SKM-1 treated with dmso at 0.1 percent for 144 hours (cell line): ENCODE results near the gene BABAM2.
"Not testable (repeated sequence)": the region's sequence is repeated elsewhere in the genome, so short reads cannot be mapped to it uniquely, and the experiment has no call there.

Experiments used
- DNase-seq: peaks from one replicate; lab custom pipeline; 2025; ENCODE audit not compliant: unreplicated experiment; lab: John Stamatoyannopoulos, UW

The BABAM2 gene

DNA sequence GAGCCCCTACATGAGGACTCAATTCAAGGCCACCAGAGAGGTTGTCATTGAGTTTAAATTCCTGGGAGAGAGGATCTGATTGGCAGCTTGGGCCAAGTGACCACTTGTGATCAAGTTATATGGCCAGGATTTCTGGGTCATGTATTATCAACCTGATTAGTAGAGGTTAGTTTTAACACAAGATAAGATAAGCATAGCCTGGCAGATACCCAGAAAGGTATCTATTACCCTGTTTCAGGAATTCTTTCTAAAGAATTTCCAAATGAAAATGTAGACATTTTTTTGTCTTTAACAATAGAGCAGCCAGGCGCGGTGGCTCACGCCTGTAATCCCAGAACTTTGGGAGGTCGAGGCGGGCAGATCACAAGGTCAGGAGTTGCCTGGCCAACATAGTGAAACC, 50.5 kb downstream of the BABAM2 start:
- DNase-seq: no peak

DNA sequence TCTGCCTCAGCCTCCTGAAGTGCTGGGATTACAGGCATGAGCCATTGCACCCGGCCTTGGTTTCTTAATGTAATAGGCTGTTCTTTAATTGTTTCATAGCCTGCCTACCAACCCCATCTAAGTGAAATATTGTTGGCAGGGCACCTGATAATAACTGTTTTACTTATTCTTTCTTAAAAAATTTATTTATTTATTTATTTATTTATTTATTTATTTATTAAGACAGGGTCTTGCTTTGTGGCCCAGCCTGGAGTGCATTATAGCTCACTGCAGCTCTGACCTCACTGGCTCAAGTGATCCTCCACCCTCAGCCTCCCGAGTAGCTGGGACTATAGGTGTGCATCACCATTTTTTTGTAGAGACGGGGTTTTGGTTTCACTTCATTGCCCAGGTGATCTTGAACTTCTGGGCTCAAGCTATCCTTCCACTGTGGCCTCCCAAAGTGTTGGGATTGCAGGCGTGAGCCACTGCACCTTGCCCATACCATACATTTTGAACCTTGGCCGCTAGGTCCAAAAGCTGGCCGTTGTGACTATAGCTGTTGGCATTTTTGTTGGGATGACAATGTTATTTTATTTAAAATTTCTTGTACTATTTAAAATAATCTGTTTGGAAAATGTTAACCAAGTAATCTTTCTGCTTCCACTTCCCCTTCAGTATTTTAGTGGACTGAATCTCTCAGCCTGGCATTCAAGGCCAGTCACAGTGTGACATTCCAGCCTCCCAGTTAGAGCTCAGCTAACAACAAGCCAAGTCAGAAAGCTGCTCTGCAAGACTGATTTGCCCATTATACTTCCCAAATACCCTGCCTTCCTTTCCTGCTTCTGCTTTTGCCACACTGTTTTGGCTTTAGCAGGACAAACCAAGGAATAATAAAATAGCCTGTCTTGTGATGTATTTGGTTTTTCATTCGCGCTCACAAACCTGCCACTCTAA, 52.4 kb downstream of the BABAM2 start:
- no peak for DNase-seq

GRCh38 chr2:27946530-27947060, 56.1 kb downstream of the BABAM2 start:
- no peak for DNase-seq

DNA sequence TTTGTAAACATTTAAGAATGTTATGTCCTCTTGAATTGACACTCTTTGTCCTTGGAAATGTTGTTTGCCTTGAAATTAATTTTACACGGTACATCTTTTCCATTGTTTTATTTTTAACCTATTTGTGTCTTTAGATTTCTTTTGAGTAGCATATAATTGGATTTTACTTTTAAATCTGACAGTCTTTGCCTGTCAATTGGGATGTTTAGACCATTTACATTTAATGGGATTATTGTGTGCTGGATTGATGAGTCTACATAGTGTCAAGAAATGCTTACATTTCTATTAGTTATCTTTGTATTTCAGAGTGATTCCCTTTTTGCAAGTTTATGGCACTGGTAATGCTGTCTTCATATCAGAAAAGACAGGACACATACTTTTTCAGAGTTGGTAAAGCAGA, 61.5 kb downstream of the BABAM2 start:
- no peak for DNase-seq

- DNase-seq: no peak
Observed at GRCh38 chr2:27953077-27953476, 62.5 kb downstream of the BABAM2 start.

- no peak for DNase-seq
Observed at GRCh38 chr2:27954221-27954673, 63.7 kb downstream of the BABAM2 start.

DNA sequence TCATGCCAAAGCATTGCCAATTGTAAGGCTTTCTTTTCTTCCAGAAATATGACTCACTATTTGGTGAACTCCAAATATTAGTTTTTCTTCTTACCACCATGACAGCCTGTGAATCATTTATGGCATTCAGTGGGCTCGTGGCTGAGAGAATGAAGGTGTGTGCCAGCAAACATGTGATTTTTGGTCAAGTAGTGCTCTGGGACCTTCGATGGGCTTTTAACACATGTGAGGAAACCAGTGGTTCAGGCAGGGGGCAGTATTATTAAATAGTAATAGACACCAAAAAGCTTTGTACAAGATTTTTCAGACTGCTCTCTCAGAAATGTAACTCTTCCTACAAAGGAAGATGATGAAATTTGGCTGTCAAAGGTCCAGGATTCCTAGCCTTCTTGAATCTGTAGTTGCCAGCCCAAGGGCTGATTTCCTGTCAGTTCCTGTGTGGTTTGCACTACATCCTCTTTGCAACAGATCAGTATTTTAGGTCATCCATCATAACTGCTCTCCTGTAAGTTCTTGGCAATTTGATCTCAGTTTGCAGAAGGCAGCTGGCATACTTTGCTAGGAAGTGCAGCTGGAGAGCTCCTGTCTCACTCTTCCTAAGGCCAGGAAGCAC, 64.3 kb downstream of the BABAM2 start:
- peak; percentile 93 for DNase-seq

DNA sequence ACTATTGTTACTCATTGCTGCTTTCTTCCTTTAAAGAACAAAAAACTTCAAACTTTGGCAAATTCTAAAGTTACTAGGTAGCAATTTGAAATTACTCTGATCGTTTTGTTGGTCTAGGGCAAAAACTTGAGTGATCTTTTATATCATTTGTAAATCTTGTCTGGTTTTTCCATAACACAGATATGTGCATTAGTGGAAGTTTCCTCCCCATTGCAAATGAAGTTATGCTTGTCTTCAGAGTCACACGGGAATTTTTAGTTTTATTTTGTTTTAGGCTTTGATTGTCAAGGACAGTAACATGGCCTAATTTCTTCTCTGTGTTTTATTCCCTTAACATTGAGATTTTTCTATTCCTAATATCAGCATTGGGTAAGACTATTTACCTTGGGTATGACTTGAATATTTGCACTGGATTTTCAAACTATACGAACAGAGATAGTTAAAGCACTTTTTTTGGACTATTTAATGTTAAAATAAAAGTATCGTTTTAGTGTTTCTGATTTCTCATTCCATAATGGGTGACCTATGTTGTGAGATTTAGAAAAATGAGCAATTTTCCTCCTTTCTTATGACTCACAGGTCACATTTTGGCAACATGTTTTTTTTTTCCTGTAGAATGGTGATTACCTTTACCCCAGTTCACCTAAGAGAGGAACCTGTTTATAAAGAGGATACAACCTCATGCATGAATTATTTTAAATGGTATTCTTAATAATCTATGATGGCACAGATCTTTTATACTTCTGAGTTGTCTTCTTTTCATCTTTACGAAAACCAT, 65.0 kb downstream of the BABAM2 start:
- DNase-seq: no peak

DNA sequence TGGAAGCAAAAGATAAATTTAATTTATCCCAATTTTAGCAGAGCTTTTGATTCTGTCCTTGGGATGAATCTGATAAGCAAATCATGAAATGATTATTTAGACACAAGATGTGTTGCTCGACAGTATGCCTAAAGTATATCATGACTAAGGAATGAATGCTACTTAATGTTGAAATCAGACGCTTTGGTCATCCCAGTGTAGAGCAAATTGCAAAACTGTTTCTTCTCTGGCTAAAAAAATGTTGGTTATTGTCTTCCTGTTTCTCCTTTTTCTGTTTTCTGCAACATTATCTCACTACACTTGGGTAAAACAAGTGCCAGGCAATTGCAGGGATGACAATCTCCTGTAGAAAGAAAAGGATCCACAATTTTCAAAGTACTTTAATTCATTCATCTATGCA, 66.4 kb downstream of the BABAM2 start:
- DNase-seq: peak; percentile 82

GRCh38 chr2:27958711-27959378, 68.3 kb downstream of the BABAM2 start:
- no peak for DNase-seq

- peak; percentile 67 for DNase-seq
Observed at GRCh38 chr2:27959496-27959895, 69.0 kb downstream of the BABAM2 start.

- no peak for DNase-seq
Observed at GRCh38 chr2:27960237-27960912, 69.8 kb downstream of the BABAM2 start.

DNA sequence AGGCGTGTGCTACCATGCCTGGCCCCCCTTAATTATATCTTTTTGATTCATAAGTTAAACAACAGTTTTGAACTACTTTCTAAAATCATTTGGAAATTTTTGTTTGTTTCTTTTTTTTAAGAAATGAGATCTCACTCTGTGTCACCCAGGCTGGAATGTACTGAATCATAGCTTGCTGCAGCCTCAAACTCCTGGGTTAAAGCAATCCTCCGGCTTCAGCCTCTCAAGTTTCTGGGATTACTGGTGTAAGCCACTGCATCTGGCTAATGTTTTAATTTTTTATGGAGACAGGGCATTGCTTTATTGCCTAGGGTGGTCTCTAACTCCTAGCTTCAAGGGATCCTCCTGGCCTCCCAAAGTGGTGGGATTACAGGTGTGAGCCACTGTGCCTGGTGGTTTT, 71.5 kb downstream of the BABAM2 start:
- DNase-seq: no peak

DNA sequence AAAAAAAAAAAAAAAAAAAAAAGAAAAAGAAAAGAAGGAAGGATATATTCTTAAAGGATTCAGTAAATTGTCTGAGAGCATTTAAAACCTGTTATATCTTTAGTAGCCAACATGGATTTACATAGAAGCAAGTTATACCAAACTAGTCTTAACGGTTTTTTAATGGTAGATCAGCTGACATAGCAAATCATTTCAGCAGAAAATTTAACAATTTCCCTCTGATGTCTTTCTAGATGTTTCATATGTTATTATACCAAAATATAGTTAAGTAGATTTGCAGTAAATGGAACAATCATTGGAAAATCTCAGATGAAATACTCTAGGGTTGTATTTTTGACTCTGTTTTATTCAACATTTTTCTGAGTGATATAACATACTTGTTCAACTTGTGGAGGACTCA, 72.9 kb downstream of the BABAM2 start:
- DNase-seq: no peak

DNA sequence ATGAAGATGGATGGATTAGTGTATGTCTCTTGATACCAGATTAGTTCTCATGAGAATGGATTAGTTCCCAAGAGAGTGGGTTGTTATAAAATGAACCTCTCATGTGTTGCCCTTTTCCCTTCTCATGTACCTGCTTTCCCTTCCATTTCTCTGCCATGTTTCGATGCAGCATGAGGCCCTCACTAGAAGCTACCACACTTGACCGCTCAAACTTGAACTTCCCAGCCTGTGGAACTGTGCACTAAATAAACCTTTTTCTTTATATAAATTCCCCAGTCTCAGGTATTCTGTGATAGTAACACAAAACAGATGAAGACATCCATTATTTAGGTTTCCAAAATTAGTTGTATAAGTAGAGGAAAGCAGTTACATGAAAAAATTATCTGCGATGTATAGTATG, 73.5 kb downstream of the BABAM2 start:
- DNase-seq: no peak

GRCh38 chr2:27965841-27966240, 75.3 kb downstream of the BABAM2 start:
- no peak for DNase-seq

DNA sequence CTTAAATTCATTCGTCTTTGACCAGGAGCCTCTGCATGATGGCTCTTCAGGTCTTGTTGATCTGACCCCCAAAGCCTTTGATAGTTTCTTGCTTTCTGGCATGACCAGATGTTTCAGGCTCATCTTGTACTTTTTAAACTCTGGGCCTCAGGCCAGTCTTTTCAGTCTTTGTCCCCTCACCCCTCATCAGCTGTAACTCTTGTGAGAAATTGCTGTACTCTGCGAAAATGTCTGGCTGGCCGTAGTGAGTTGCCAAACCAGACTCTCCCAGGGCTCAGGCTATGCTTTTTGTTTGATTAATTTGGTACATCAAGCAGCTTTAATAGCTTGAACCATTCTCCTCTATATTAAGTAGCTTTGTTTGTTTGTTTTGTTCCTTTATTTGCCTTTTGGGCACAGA, 75.9 kb downstream of the BABAM2 start:
- no peak for DNase-seq

- no peak for DNase-seq
Observed at GRCh38 chr2:27967076-27967475, 76.5 kb downstream of the BABAM2 start.

DNA sequence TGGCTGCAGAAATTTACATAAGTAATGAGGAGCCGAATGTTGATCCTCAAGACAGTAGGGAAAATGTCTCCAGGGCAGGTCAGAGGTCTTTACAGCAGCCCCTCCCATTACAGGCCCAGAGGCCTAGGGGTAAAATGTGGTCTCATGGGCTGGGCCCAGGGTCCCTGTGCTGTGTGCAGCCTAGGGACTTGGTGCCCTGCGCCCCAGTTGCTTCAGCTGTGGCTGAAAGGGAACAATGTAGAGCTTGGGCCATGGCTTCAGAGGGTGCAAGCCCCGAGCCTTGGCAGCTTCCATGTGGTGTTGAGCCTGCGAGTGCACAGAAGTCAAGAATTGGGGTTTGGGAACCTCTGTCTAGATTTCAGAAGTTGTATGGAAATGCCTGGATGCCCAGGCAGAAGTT, 77.5 kb downstream of the BABAM2 start:
- DNase-seq: not testable (repeated sequence)

GRCh38 chr2:27968957-27969356, 78.4 kb downstream of the BABAM2 start:
- not testable (repeated sequence) for DNase-seq
